Stimulated activated CD4-positive, alpha-beta T cell treated with anti-CD3 and anti-CD28 coated beads, Interleukin-15, amount 100 ng/mL, for 24 hours (primary cell): ENCODE measurements around the gene SEMA6B.
A peak's percentile ranks its signal among the peaks of the same experiment; 100 is the strongest.
"Not testable (repeated sequence)": the region's sequence is repeated elsewhere in the genome, so short reads cannot be mapped to it uniquely, and the experiment has no call there.

Experiments used
- DNase-seq: peaks from one replicate; pipeline ENCODE4 v3.0.0-alpha.2; 2020

The SEMA6B gene

DNA sequence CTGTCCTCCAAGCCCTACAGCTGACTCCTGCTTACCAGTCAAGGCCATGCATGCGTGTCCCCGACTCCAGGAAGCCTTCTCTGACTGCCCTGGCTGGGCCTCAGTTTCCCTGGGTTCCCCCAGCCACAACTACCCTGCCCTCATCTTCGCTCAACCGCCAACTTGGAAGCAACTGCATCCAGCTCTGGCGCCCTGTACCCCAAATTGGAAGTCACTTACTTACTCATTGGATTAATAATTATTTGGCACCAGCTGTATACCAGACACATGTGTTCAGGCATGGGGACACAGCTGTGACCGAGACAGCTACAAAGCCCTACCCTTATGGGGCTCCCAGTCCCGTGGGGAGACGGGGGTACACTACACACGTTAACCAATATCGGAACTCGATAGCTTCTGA lies 10.9 kb upstream of the SEMA6B start:
- DNase-seq: no peak

DNA sequence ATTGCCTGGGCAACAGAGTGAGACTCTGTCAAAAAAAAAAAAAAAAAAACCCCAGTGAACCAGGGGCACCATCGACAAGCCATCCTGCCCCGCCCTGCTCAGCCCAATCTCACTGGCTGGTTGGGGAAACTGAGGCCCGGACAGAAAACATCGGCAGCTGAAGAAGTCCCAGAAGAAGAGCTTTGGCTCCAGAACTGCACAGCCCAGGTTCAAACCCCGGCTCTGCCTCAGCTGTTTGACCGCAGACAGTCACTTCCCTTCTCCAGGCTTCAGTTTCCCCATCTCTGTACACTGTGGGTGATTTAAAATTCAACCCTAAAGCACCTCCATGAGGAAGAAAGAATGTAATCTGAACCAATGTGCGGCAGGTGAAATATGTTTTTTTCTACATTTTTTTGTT lies 9.4 kb upstream of the SEMA6B start:
- no peak for DNase-seq

- DNase-seq: peak; percentile 71
Observed at GRCh38 chr19:4567584-4568071, 8.1 kb upstream of the SEMA6B start.

DNA sequence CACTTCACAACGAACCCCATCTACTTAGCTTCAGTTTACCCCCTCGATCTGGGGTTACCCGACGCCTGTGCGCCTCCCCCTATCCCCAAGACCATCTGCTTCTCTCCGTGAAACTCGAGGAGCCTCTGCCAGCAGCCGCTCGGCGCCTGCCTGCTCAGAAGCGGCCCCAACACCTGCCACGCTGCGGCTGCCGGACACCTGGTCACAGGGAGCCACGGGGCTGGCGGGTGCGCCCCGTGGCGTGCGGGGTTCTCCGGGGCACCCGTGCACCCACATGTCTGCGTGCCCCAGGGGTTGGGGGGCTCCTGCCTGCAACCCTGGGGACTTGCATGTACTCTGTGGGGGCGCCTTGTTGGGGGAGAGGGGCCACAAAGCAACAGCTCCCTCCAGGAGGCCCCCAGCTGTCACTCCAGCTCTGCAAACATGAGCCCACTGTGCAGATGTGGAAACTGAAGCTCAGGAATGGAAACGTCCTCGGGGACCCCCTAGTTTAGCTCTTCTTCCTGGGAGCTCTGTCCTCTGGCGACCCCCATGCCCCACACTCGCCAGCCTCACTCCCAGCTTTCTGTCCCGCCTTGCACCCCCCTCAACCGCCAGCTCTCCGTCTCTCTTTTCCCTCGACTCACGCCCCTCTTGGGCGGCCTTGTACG lies 7.0 kb upstream of the SEMA6B start:
- no peak for DNase-seq

DNA sequence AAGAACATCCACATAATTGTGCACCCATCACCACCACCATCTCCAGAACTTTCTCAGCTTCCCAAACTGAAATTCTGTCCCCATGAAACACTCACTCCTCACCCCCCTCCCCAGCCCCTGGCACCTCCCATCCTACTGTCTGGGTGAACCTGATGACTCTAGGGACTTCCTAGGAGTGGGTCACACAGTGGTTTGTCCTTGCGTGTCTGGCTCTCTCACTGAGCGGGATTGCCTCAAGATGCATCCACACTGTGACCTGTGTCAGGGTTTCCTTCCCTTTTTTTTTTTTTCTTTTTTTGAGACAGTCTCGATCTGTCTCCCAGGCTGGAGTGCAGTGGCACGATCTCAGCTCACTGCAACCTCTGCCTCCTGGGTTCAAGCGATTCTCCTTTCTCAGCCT lies 4.1 kb upstream of the SEMA6B start:
- not testable (repeated sequence) for DNase-seq

DNA sequence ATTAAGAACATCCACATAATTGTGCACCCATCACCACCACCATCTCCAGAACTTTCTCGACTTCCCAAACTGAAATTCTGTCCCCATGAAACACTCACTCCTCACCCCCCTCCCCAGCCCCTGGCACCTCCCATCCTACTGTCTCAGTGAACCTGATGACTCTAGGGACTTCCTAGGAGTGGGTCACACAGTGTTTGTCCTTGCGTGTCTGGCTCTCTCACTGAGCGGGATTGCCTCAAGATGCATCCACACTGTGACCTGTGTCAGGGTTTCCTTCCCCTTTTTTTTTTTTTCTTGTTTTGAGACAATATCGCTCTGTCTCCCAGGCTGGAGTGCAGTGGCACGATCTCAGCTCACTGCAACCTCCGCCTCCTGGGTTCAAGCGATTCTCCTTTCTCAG lies 2.6 kb upstream of the SEMA6B start:
- not testable (repeated sequence) for DNase-seq

GRCh38 chr19:4557971-4558941 lies 1.2 kb downstream of the SEMA6B start:
- peak; percentile 48 for DNase-seq

DNA sequence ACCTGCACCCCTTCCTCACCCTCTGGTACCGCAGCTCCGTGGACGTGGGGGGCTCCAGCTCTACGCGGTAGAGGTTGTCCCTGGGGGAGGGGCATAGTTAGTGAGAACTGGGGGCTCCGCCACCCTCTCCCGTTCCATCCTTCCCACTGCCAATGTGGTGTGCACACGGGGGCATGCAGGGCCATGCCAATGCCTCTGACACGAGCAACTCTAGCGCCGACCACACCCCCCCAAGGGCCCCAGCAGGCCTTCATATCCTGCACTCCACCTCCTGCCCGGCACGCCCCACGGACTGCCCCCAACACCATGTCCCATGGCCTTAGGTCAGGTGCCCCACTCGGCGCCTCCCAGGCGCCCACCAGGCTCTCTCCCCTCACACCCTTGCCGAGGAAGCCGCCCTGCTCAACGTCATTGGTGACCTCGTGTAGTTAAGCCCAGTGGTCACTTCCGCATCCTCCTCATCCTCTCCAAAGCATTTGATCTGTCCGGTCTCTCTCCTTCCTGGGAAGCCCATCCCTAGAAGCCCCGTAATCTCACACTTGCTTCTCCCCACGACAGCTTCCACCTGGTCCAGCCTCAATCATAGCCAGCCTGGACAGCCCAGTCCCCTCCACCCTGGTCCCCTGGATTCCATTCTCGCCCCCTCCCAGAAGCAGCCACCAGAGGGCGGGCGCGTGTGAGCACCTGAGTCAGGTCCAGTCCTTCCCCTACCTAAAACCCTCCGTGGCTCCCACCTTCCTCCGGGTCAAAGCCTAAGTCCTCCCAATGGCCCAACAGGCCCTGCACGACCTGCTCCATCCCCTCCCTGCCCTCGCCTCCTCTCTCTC lies 2.1 kb downstream of the SEMA6B start:
- peak; percentile 51 for DNase-seq

DNA sequence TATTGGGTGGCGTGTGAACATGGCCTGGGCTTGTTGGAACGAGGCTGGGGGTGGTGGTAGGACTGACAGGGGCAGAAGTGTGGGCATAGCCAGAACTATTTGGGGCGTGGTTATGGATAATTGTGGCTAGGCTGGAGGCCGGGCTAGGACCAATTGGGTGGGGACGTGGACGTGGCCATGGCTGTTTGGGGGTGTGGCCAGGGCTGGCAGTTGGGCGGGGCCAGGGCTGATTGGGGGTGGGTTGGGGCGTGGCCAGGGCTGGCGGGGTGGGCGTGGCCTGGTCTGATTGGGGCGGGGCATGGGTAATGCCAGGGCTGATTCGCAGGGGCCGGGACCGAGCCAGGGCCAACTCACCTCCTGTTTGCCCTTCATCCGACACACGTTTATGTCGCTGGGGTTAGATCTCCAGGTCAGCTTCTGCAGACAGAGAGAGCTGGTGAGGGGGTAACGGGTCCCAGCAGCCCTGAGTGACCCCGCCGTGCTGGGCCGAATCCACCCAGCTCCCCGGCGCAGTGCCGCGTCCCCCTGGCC lies 2.8 kb downstream of the SEMA6B start:
- DNase-seq: peak; percentile 50

DNA sequence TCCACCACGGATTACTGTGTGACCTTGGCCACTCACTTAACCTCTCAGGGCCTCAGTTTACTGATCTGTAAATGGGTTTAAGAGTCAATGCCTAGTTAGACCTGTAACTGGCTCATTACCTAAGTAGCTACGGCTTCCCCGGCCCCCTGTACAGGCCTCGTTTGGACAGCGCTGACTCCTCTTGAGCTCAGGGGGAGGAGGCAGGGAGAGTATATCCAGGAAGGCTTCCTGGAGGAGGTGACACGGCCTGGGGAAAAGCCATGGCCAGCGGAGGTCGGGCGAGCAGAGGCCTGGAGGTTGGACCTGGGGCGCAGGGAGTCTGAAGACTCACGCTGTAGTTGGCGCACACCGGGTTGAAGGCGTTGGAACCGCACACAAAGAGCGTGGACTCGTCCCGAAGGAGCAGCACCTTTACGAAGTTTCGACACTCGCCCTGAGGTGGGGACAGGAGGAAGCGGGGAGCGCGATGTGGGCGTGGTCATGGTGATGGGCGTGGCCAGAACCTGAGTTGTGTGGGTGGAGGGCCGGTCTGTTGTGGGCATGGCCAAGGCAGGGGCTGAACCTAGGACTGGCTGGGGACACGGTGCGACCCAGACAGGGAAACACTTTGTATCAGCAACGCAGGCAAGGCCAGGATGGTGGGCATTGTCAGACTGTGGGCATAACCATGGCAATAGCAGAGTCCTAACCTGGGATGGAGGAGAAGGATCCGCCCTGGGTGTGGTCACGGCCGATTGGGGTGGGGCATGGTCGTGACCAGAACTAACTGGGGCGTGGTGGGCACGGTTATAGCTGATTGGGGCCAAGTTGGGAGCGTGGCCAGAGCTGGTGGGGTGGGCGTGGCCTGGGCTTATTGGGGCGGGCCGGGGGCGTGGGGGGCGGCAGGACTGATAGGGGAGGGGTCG lies 3.6 kb downstream of the SEMA6B start:
- DNase-seq: peak; percentile 17

- DNase-seq: no peak
Observed at GRCh38 chr19:4554717-4555116, 4.8 kb downstream of the SEMA6B start.

- no peak for DNase-seq
Observed at GRCh38 chr19:4553775-4554174, 5.7 kb downstream of the SEMA6B start.

GRCh38 chr19:4553092-4553695 lies 6.3 kb downstream of the SEMA6B start:
- no peak for DNase-seq

- DNase-seq: no peak
Observed at GRCh38 chr19:4552525-4552819, 7.0 kb downstream of the SEMA6B start.

DNA sequence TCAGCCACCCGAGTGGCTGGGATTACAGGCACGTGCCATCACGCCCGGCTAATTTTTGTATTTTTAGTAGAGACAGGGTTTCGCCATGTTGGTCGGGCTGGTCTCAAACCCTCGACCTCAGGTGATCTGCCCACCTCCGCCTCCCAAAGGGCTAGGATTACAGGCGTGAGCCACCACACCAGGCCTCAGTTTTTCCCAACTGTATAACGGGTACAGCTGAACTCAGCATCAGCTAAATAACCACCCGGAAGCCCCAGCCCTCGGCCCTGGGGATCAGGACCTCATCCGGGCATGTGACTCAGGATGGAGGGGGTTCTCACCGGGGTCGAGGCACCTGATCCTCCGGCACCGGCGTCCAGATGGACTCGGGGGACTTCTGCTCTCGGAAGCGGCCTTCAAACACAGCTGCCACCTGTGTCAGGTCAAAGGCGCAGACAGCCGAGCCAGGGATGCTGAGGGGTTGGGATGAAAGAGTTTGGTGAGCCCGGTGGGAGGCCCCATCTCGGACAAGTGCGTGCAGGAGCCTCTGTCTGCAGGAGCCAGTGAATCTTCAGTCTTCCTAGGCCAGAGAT lies 8.9 kb downstream of the SEMA6B start:
- DNase-seq: no peak

GRCh38 chr19:4550018-4550417 lies 9.5 kb downstream of the SEMA6B start:
- DNase-seq: no peak

DNA sequence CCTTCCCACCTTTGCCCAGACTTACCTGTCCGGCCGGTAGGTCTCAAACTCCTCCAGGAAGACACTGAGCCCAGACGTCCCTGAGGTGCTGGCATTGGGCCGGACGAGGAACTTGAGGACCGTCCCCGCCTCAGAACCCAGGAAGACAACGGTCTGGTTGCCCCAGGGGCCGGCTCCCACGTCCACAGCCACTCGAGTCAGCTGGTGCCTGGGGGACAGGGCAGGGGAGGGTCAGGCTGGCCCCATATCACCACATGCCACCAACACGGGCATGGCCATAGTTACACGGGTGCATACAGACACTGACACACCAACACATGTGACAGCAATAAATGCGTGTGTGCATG lies 11.3 kb downstream of the SEMA6B start:
- no peak for DNase-seq

DNA sequence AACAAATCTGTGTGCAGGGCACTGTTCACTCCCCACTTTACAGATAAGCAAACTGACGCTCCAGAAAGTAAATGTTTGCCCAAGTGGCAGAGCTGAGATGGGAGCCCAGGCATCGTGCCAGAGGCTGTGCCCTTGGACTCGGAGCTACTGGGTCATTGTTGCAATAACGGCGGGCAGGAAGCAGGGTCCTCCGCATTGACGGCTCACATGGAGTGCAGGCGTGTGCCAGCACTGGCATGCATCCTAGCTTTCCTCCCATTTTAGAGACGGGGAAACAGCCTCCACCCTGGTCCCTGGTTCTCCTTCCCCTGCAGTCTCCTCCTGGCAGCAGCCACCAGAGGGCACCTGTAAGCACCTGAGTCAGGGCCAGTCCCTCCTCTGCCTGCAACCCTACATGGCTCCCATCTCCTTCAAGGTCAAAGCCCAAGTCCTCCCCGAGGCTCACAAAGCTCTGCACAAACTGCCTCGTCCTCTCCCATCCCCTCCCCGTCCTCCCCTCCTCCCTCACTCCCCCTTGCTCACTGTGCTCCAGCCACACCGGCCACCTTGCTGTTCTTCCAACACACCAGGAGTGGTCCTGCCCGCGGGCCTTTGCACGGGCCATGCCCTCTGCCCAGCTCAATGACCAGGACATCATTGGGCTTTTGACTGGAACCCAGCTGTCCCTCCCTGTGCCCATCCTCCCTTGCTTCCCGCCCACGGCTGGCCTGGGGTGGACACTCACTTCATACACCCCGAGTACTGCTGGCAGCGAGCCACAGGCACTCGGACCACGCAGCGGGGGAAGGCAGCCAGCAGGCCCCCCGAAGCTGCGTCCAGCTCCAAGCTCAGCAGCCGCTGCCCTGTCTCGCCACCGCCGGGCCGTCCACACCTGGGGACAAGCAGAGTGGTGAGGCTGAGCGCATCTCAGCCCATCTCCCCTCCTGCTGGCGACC lies 11.9 kb downstream of the SEMA6B start:
- peak; percentile 42 for DNase-seq

DNA sequence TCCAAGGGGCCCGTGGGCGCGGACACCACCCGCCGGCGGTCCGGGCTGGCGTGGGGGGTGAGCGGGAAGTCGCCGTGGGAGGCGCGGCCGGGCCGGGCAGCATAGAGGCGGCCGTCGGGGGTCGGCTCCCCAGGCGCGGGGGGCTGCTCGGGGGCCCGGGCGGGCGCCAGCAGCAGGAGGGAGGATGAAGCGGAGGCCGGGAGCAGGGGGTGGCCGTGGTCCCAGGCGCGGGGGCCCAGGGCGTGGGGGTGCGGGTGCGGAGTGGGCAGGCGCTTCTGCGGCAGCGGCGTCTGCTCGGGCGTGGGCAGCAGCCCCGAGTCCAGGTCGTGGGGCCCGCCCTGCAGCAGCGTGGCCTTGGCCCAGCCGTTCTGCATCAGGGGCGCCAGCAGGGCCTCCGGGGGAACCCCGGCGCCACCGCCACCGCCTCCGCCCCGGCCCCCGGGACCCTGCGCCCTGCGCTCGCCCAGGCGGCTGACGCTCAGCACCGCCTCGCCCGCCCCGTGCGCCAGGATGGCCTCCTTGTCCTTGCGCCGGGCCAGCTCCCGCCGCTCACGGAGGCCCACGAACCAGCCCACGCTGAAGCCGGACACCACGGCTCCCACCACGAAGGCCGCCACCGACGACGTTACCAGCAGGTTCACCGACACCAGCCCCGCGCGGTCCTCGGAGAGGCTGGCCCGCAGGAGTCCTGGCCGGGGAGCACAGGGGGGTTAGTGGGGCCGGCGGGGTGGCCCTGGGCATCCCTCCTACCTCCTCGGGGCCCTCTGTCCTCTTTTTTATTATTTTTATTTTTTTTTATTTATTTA lies 15.4 kb downstream of the SEMA6B start:
- no peak for DNase-seq
